Measurements from ENCODE around the gene TOP3B.

- TF ChIP-seq POLR2A (IDR thresholded peaks at IDR 0.05) (no peak), CTCF (IDR thresholded peaks at IDR 0.05) (no peak), POLR2AphosphoS5 (IDR thresholded peaks at IDR 0.05) (no peak)
These were observed 21.3 kb downstream of the TOP3B start for GRCh38 chr22:21961127-21961867.

Data from transverse colon (tissue), 4 donors.